WTC11 (cell line): Measurements from ENCODE around the gene MYL3.

Experiments used
- MYBL2 ChIP-seq: sonication (generic); formaldehyde crosslinking; IDR thresholded peaks from 2 replicates; pipeline ENCODE4 v1.8.1; 2023; ENCODE audit warnings: mild to moderate bottlenecking, moderate library complexity, missing genetic modification reagents
- ZNF396 ChIP-seq: fragments of 250-450 bp; sonication (Bioruptor Pico); IDR thresholded peaks from 2 replicates; pipeline ENCODE4 v1.8.0; 2021; ENCODE audit warnings: mild to moderate bottlenecking, moderate library complexity, borderline replicate concordance
- TF ChIP-seq, protein P1 (sequence below): sonication (generic); formaldehyde crosslinking; IDR thresholded peaks from 2 replicates; pipeline ENCODE4 v1.8.1; 2023; ENCODE audit warnings: mild to moderate bottlenecking, missing genetic modification reagents, moderate library complexity

DNA sequence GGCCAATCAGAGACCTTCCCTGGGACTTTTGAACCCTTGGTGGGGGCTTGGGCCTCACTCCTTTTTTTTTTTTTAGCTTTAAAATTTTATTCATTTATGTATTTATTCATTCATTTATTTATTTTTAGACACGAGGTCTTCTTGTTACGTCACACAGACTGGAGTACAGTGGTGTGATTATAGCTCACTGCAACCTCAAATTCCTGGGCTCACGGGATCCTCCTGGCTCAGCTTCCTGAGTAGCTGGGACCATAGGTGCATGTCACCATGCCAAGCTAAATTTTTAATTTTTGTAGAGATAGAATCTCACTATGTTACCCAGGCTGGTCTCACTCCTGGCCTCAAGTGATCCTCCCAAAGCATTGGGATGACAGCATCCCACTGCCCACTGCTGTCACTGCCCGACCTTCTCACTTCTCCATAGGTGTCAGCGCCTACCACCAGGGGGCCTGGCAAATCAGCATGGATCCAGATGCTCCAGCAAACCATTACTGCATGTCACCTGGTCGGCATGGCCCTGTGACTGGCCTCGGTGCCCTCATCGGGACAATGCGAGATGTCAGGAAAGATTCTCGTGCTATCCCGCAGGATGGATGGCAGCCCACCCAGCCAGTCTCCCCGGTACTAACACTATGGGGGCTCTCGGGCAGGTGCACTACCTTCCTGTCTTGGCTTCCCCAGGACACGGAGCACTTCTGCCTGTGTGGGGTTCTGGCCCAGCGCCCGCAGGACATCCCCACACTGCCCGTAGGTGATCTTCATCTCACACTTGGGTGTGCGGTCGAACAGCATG lies 3.0 kb downstream of the MYL3 start:
- TF ChIP-seq MYBL2 (CRISPR knock-in tag) (no peak), ZNF396 (CRISPR knock-in tag) (no peak)
- TF ChIP-seq, protein P1, sequence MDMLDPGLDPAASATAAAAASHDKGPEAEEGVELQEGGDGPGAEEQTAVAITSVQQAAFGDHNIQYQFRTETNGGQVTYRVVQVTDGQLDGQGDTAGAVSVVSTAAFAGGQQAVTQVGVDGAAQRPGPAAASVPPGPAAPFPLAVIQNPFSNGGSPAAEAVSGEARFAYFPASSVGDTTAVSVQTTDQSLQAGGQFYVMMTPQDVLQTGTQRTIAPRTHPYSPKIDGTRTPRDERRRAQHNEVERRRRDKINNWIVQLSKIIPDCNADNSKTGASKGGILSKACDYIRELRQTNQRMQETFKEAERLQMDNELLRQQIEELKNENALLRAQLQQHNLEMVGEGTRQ (CRISPR knock-in tag), result no peak
